ENCODE data around the gene ARGLU1. TPM values are rescaled to one million over a fixed set of nuclear protein-coding genes. Genes with fewer than 3 reads are reported as not detected.

Gene ARGLU1
- total RNA-seq, 1 donor from 2014 or later = 56.9 TPM

- no peak for FAIRE-seq
- peaks cover 31% of the 10 kb centered on the region for H3K36me3 ChIP-seq (ENCODE audit: insufficient read depth, low read length)
- Mint-ChIP-seq H3K27ac (ENCODE audit: unreplicated experiment) (no peak overlapping the region), H3K27me3 (ENCODE audit: low read depth, unreplicated experiment) (no peaks in the 10 kb centered on the region), H3K36me3 (ENCODE audit: low read depth, unreplicated experiment) (peaks cover 7% of the 10 kb centered on the region), H3K9me3 (ENCODE audit: unreplicated experiment) (no peaks in the 10 kb centered on the region), H3K4me1 (ENCODE audit: low read depth, unreplicated experiment) (peaks cover 40% of the 10 kb centered on the region), H3K4me3 (ENCODE audit: unreplicated experiment) (no peak overlapping the region)
- peaks cover 99% of the 10 kb centered on the region for H3K79me2 ChIP-seq (ENCODE audit: insufficient read depth, low read length)
- H3K4me1 ChIP-seq (ENCODE audit: insufficient read depth, low read length) = peaks cover 14% of the 10 kb centered on the region
- H3K9ac ChIP-seq (ENCODE audit: low read length) = no peak overlapping the region
- H3K4me3 ChIP-seq (ENCODE audit: insufficient read depth, low read depth, low read length) = no peak overlapping the region
- H3K27ac ChIP-seq (ENCODE audit: low read depth, low read length) = no peak overlapping the region
- no peak for TF ChIP-seq EZH2 (IDR thresholded peaks at IDR 0.05; ENCODE audit: insufficient read depth, low read length)
- TF ChIP-seq, protein P1, sequence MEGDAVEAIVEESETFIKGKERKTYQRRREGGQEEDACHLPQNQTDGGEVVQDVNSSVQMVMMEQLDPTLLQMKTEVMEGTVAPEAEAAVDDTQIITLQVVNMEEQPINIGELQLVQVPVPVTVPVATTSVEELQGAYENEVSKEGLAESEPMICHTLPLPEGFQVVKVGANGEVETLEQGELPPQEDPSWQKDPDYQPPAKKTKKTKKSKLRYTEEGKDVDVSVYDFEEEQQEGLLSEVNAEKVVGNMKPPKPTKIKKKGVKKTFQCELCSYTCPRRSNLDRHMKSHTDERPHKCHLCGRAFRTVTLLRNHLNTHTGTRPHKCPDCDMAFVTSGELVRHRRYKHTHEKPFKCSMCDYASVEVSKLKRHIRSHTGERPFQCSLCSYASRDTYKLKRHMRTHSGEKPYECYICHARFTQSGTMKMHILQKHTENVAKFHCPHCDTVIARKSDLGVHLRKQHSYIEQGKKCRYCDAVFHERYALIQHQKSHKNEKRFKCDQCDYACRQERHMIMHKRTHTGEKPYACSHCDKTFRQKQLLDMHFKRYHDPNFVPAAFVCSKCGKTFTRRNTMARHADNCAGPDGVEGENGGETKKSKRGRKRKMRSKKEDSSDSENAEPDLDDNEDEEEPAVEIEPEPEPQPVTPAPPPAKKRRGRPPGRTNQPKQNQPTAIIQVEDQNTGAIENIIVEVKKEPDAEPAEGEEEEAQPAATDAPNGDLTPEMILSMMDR (IDR thresholded peaks at IDR 0.05; ENCODE audit: insufficient read depth, low read depth, low read length) = no peak
- H4K20me1 ChIP-seq (ENCODE audit: insufficient read depth, low read length) = peaks cover 76% of the 10 kb centered on the region
- no peaks in the 10 kb centered on the region for H3K9me3 ChIP-seq (ENCODE audit: insufficient read depth, low read depth, low read length)
- no peak overlapping the region for H3K4me2 ChIP-seq (ENCODE audit: low read length)
- no peaks in the 10 kb centered on the region for H3K27me3 ChIP-seq (ENCODE audit: insufficient read depth, low read length)
- H2AFZ ChIP-seq (ENCODE audit: low read depth, low read length) = no peak overlapping the region
- no peak for DNase-seq (ENCODE audit: low read depth)
Measured at GRCh38 chr13:106560821-106561220, 7.1 kb downstream of the ARGLU1 start.

DNA sequence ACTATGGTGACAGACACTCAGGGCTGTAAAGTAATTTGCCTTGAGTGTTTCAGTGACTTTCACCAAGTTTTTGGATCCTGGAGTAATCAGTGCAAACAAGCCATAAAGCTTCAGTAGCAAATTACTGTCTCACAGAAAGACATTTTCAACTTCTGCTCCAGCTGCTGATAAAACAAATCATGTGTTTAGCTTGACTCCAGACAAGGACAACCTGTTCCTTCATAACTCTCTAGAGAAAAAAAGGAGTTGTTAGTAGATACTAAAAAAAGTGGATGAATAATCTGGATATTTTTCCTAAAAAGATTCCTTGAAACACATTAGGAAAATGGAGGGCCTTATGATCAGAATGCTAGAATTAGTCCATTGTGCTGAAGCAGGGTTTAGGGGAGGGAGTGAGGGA is 9.4 kb downstream of the ARGLU1 start:
- Histone ChIP-seq H3K4me2 (ENCODE audit: low read length) (no peak overlapping the region), H3K27me3 (ENCODE audit: insufficient read depth, low read length) (no peaks in the 10 kb centered on the region)
- no peak for TF ChIP-seq EZH2 (IDR thresholded peaks at IDR 0.05; ENCODE audit: insufficient read depth, low read length)
- TF ChIP-seq, protein P1 (IDR thresholded peaks at IDR 0.05; ENCODE audit: insufficient read depth, low read depth, low read length) = no peak

GRCh38 chr13:106555631-106556328 is 12.2 kb downstream of the ARGLU1 start:
- H3K79me2 ChIP-seq (ENCODE audit: insufficient read depth, low read length) = peaks cover 99% of the 10 kb centered on the region
- H3K4me3 ChIP-seq (ENCODE audit: insufficient read depth, low read depth, low read length) = no peak overlapping the region
- no peak overlapping the region for H3K27ac Mint-ChIP-seq (ENCODE audit: unreplicated experiment)
- no peak overlapping the region for H2AFZ ChIP-seq (ENCODE audit: low read depth, low read length)
- no peak for FAIRE-seq
- peak; percentile 39 for DNase-seq (ENCODE audit: low read depth)
- no peaks in the 10 kb centered on the region for H3K9me3 ChIP-seq (ENCODE audit: insufficient read depth, low read depth, low read length)
- no peak overlapping the region for H3K4me3 Mint-ChIP-seq (ENCODE audit: unreplicated experiment)
- H3K27ac ChIP-seq (ENCODE audit: low read depth, low read length) = no peak overlapping the region
- H4K20me1 ChIP-seq (ENCODE audit: insufficient read depth, low read length) = peaks cover 53% of the 10 kb centered on the region
- H3K9me3 Mint-ChIP-seq (ENCODE audit: unreplicated experiment) = no peaks in the 10 kb centered on the region
- TF ChIP-seq EZH2 (IDR thresholded peaks at IDR 0.05; ENCODE audit: insufficient read depth, low read length) = no peak
- TF ChIP-seq, protein P1 (IDR thresholded peaks at IDR 0.05; ENCODE audit: insufficient read depth, low read depth, low read length) = no peak
- no peaks in the 10 kb centered on the region for H3K4me1 ChIP-seq (ENCODE audit: insufficient read depth, low read length)
- H3K4me1 Mint-ChIP-seq (ENCODE audit: low read depth, unreplicated experiment) = peaks cover 8% of the 10 kb centered on the region
- peak overlapping the region; percentile 2 for H3K4me2 ChIP-seq (ENCODE audit: low read length)
- H3K36me3 Mint-ChIP-seq (ENCODE audit: low read depth, unreplicated experiment) = peaks cover 19% of the 10 kb centered on the region
- no peaks in the 10 kb centered on the region for H3K27me3 Mint-ChIP-seq (ENCODE audit: low read depth, unreplicated experiment)
- H3K27me3 ChIP-seq (ENCODE audit: insufficient read depth, low read length) = no peaks in the 10 kb centered on the region
- H3K9ac ChIP-seq (ENCODE audit: low read length) = no peak overlapping the region
- H3K36me3 ChIP-seq (ENCODE audit: insufficient read depth, low read length) = peaks cover 45% of the 10 kb centered on the region

More for the DNA sequence above, 9.4 kb downstream of the ARGLU1 start:
- Histone ChIP-seq H3K4me3 (ENCODE audit: insufficient read depth, low read depth, low read length) (no peak overlapping the region), H3K9ac (ENCODE audit: low read length) (no peak overlapping the region), H4K20me1 (ENCODE audit: insufficient read depth, low read length) (peaks cover 63% of the 10 kb centered on the region), H2AFZ (ENCODE audit: low read depth, low read length) (no peak overlapping the region), H3K27ac (ENCODE audit: low read depth, low read length) (no peak overlapping the region), H3K9me3 (ENCODE audit: insufficient read depth, low read depth, low read length) (no peaks in the 10 kb centered on the region), H3K79me2 (ENCODE audit: insufficient read depth, low read length) (peaks cover 99% of the 10 kb centered on the region), H3K36me3 (ENCODE audit: insufficient read depth, low read length) (peaks cover 36% of the 10 kb centered on the region), H3K4me1 (ENCODE audit: insufficient read depth, low read length) (peaks cover 7% of the 10 kb centered on the region)
- Mint-ChIP-seq H3K27me3 (ENCODE audit: low read depth, unreplicated experiment) (no peaks in the 10 kb centered on the region), H3K4me3 (ENCODE audit: unreplicated experiment) (no peak overlapping the region), H3K4me1 (ENCODE audit: low read depth, unreplicated experiment) (peaks cover 24% of the 10 kb centered on the region), H3K36me3 (ENCODE audit: low read depth, unreplicated experiment) (peaks cover 15% of the 10 kb centered on the region), H3K27ac (ENCODE audit: unreplicated experiment) (no peak overlapping the region), H3K9me3 (ENCODE audit: unreplicated experiment) (no peaks in the 10 kb centered on the region)
- FAIRE-seq (no peak), DNase-seq (ENCODE audit: low read depth) (no peak)
